ENCODE results near the gene ZNF579. TPM values are rescaled to one million over a fixed set of nuclear protein-coding genes. Genes with fewer than 3 reads are reported as not detected.

The ZNF579 gene
- total RNA-seq, 2 experiments from 2014 or later: 6.1 to 11.1 TPM

GRCh38 chr19:55623130-55623529 lies 42.5 kb upstream of the ZNF579 start:
- H3K9me3 ChIP-seq (ENCODE audit: low read length): no peaks in the 10 kb centered on the region
- H4K20me1 ChIP-seq (ENCODE audit: insufficient read depth, low read length): no peaks in the 10 kb centered on the region
- H3K79me2 ChIP-seq (ENCODE audit: insufficient read depth, low read depth, low read length): no peaks in the 10 kb centered on the region
- BruUV-seq (replicated peaks): no TSS peak
- H2AFZ ChIP-seq (ENCODE audit: low read length): no peak overlapping the region
- no peak overlapping the region for H3K27ac ChIP-seq (ENCODE audit: low read depth, low read length, poor library complexity, severe bottlenecking)
- POLR2A ChIA-PET: interaction anchor here (0.6 kb wide), 1 partner anchor 111 kb away, joined by 4 read pairs; no protein-coding TSS in a partner anchor
- CTCF ChIA-PET (ENCODE audit: unreplicated experiment): no interaction called here
- no peaks in the 10 kb centered on the region for H3K9me2 ChIP-seq (ENCODE audit: insufficient read depth, low read length)
- peaks cover 8% of the 10 kb centered on the region; the same call in 1 of the 2 replicates for H3K36me3 ChIP-seq (ENCODE audit: insufficient read depth, low read length)
- intact Hi-C loops (cut with micrococcal nuclease; ENCODE audit: unreplicated experiment): no loop called here
- peaks cover 11% of the 10 kb centered on the region for H3K4me1 ChIP-seq (ENCODE audit: insufficient read depth, low read length, poor library complexity, severe bottlenecking)
- TF ChIP-seq CTCF (conservative IDR thresholded peaks at IDR 0.05; ENCODE audit: low read length) (no peak), EZH2phosphoT487 (IDR thresholded peaks at IDR 0.05; ENCODE audit: borderline replicate concordance, low read depth, low read length) (no peak)
- H3K4me3 ChIP-seq (ENCODE audit: low read depth, low read length, poor library complexity, severe bottlenecking): no peak overlapping the region
- no peak for DNase-seq (ENCODE audit: low spot score)
- no peak overlapping the region; the same call in 1 of the 2 replicates for H3K4me2 ChIP-seq (ENCODE audit: low read length)

GRCh38 chr19:55622242-55622969 lies 41.8 kb upstream of the ZNF579 start:
- no peak overlapping the region for H2AFZ ChIP-seq (ENCODE audit: low read length)
- no peaks in the 10 kb centered on the region for H4K20me1 ChIP-seq (ENCODE audit: insufficient read depth, low read length)
- BruUV-seq (replicated peaks): no TSS peak
- no peaks in the 10 kb centered on the region for H3K79me2 ChIP-seq (ENCODE audit: insufficient read depth, low read depth, low read length)
- H3K4me3 ChIP-seq (ENCODE audit: low read depth, low read length, poor library complexity, severe bottlenecking): no peak overlapping the region
- ChIA-PET CTCF (ENCODE audit: unreplicated experiment) (no interaction called here), POLR2A (interaction anchor here (0.6 kb wide), 1 partner anchor 111 kb away, joined by 4 read pairs; no protein-coding TSS in a partner anchor)
- no peaks in the 10 kb centered on the region for H3K9me2 ChIP-seq (ENCODE audit: insufficient read depth, low read length)
- no peak overlapping the region for H3K4me2 ChIP-seq (ENCODE audit: low read length)
- intact Hi-C loops (cut with micrococcal nuclease; ENCODE audit: unreplicated experiment): no loop called here
- no peaks in the 10 kb centered on the region for H3K9me3 ChIP-seq (ENCODE audit: low read length)
- TF ChIP-seq CTCF (conservative IDR thresholded peaks at IDR 0.05; ENCODE audit: low read length): no peak
- TF ChIP-seq EZH2phosphoT487 (IDR thresholded peaks at IDR 0.05; ENCODE audit: borderline replicate concordance, low read depth, low read length): no peak
- DNase-seq (ENCODE audit: low spot score): no peak
- peaks cover 15% of the 10 kb centered on the region for H3K36me3 ChIP-seq (ENCODE audit: insufficient read depth, low read length)
- no peak overlapping the region for H3K27ac ChIP-seq (ENCODE audit: low read depth, low read length, poor library complexity, severe bottlenecking)
- peaks cover 11% of the 10 kb centered on the region for H3K4me1 ChIP-seq (ENCODE audit: insufficient read depth, low read length, poor library complexity, severe bottlenecking)

GRCh38 chr19:55621673-55622231 lies 41.1 kb upstream of the ZNF579 start:
- no peaks in the 10 kb centered on the region for H3K9me2 ChIP-seq (ENCODE audit: insufficient read depth, low read length)
- H3K9me3 ChIP-seq (ENCODE audit: low read length): no peaks in the 10 kb centered on the region
- H3K79me2 ChIP-seq (ENCODE audit: insufficient read depth, low read depth, low read length): no peaks in the 10 kb centered on the region
- no peak overlapping the region for H3K4me2 ChIP-seq (ENCODE audit: low read length)
- peaks cover 20% of the 10 kb centered on the region for H3K36me3 ChIP-seq (ENCODE audit: insufficient read depth, low read length)
- no peak for DNase-seq (ENCODE audit: low spot score)
- no peak for TF ChIP-seq CTCF (conservative IDR thresholded peaks at IDR 0.05; ENCODE audit: low read length)
- TF ChIP-seq EZH2phosphoT487 (IDR thresholded peaks at IDR 0.05; ENCODE audit: borderline replicate concordance, low read depth, low read length): no peak
- H2AFZ ChIP-seq (ENCODE audit: low read length): no peak overlapping the region
- ChIA-PET CTCF (ENCODE audit: unreplicated experiment) (no interaction called here), POLR2A (no interaction called here)
- H3K4me3 ChIP-seq (ENCODE audit: low read depth, low read length, poor library complexity, severe bottlenecking): no peak overlapping the region
- H3K27ac ChIP-seq (ENCODE audit: low read depth, low read length, poor library complexity, severe bottlenecking): no peak overlapping the region
- H4K20me1 ChIP-seq (ENCODE audit: insufficient read depth, low read length): no peaks in the 10 kb centered on the region
- H3K4me1 ChIP-seq (ENCODE audit: insufficient read depth, low read length, poor library complexity, severe bottlenecking): peaks cover 11% of the 10 kb centered on the region
- no TSS peak for BruUV-seq (replicated peaks)
- intact Hi-C loops (cut with micrococcal nuclease; ENCODE audit: unreplicated experiment): no loop called here

All from OCI-LY7 (cell line).